SIG-M5 treated with dmso at 0.1 percent for 504 hours (cell line): ENCODE measurements around the gene SLC19A3.

ENCODE experiments used
- DNase-seq: peaks from one replicate; lab custom pipeline; 2025; ENCODE audit not compliant: unreplicated experiment; lab: John Stamatoyannopoulos, UW

The SLC19A3 gene

DNA sequence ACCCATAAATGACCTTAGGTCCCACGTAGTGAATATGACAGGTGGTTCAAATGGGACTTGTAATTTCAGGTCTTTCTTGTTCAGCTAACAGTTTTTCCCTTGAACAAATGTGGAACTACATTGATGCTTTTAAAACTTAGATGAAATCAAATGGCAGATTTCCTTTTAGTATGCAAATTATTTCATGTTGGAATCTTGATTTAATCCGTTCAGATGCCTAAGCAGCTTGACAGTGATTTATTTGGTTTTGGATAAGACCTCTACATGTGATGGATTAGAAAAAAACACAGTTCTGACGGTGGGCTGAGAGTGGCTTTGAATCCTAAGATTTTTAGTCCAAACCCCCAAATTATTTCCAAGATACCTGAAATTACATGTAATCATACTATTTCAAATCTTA is 83.6 kb downstream of the SLC19A3 start:
- no peak for DNase-seq
